ENCODE data around the gene SLC41A1.

Gene SLC41A1

GRCh38 chr1:205791568-205792180 lies 21.3 kb downstream of the SLC41A1 start:
- H3K4me3 ChIP-seq (ENCODE audit: low read depth, low read length), result no peak overlapping the region
- no peaks in the 10 kb centered on the region for H3K79me2 ChIP-seq (ENCODE audit: control insufficient read depth, insufficient read depth, low read length, unreplicated experiment)
- H3K4me1 ChIP-seq (ENCODE audit: control insufficient read depth, insufficient read depth, low read length, unreplicated experiment), result no peaks in the 10 kb centered on the region
- H3K36me3 ChIP-seq (ENCODE audit: insufficient read depth, low read length), result no peaks in the 10 kb centered on the region; the same call in 1 of the 2 replicates
- no peaks in the 10 kb centered on the region for H3K27me3 ChIP-seq (ENCODE audit: insufficient read depth, low read length)
- H3K27ac ChIP-seq (ENCODE audit: low read depth, low read length), result no peak overlapping the region
- H2AFZ ChIP-seq (ENCODE audit: low read length, unreplicated experiment), result no peak overlapping the region

- Histone ChIP-seq H3K36me3 (ENCODE audit: insufficient read depth, low read length) (no peaks in the 10 kb centered on the region; the same call in 1 of the 2 replicates), H3K79me2 (ENCODE audit: control insufficient read depth, insufficient read depth, low read length, unreplicated experiment) (no peaks in the 10 kb centered on the region), H3K4me3 (ENCODE audit: low read depth, low read length) (no peak overlapping the region), H2AFZ (ENCODE audit: low read length, unreplicated experiment) (no peak overlapping the region), H3K4me1 (ENCODE audit: control insufficient read depth, insufficient read depth, low read length, unreplicated experiment) (peaks cover 5% of the 10 kb centered on the region), H3K27me3 (ENCODE audit: insufficient read depth, low read length) (no peaks in the 10 kb centered on the region), H3K27ac (ENCODE audit: low read depth, low read length) (no peak overlapping the region)
These were observed 25.6 kb downstream of the SLC41A1 start for GRCh38 chr1:205787287-205787916.

- Histone ChIP-seq H3K36me3 (ENCODE audit: insufficient read depth, low read length) (no peaks in the 10 kb centered on the region; the same call in 1 of the 2 replicates), H3K4me3 (ENCODE audit: low read depth, low read length) (no peak overlapping the region), H3K79me2 (ENCODE audit: control insufficient read depth, insufficient read depth, low read length, unreplicated experiment) (no peaks in the 10 kb centered on the region), H3K4me1 (ENCODE audit: control insufficient read depth, insufficient read depth, low read length, unreplicated experiment) (peaks cover 5% of the 10 kb centered on the region), H3K27me3 (ENCODE audit: insufficient read depth, low read length) (no peaks in the 10 kb centered on the region), H2AFZ (ENCODE audit: low read length, unreplicated experiment) (no peak overlapping the region), H3K27ac (ENCODE audit: low read depth, low read length) (no peak overlapping the region)
These were observed 26.4 kb downstream of the SLC41A1 start for GRCh38 chr1:205786601-205787000.

- no peak overlapping the region for H2AFZ ChIP-seq (ENCODE audit: low read length, unreplicated experiment)
- H3K4me3 ChIP-seq (ENCODE audit: low read depth, low read length), result no peak overlapping the region
- no peaks in the 10 kb centered on the region for H3K79me2 ChIP-seq (ENCODE audit: control insufficient read depth, insufficient read depth, low read length, unreplicated experiment)
- H3K27me3 ChIP-seq (ENCODE audit: insufficient read depth, low read length), result no peaks in the 10 kb centered on the region
- H3K4me1 ChIP-seq (ENCODE audit: control insufficient read depth, insufficient read depth, low read length, unreplicated experiment), result peaks cover 5% of the 10 kb centered on the region
- H3K36me3 ChIP-seq (ENCODE audit: insufficient read depth, low read length), result no peaks in the 10 kb centered on the region; the same call in 1 of the 2 replicates
- no peak overlapping the region for H3K27ac ChIP-seq (ENCODE audit: low read depth, low read length)
These were observed 27.6 kb downstream of the SLC41A1 start for GRCh38 chr1:205785446-205785845.

- Histone ChIP-seq H3K27ac (ENCODE audit: low read depth, low read length) (no peak overlapping the region), H3K4me1 (ENCODE audit: control insufficient read depth, insufficient read depth, low read length, unreplicated experiment) (peaks cover 5% of the 10 kb centered on the region), H3K79me2 (ENCODE audit: control insufficient read depth, insufficient read depth, low read length, unreplicated experiment) (no peaks in the 10 kb centered on the region), H3K27me3 (ENCODE audit: insufficient read depth, low read length) (no peaks in the 10 kb centered on the region), H3K4me3 (ENCODE audit: low read depth, low read length) (no peak overlapping the region), H3K36me3 (ENCODE audit: insufficient read depth, low read length) (no peaks in the 10 kb centered on the region), H2AFZ (ENCODE audit: low read length, unreplicated experiment) (no peak overlapping the region)
These were observed 29.1 kb downstream of the SLC41A1 start for GRCh38 chr1:205783904-205784303.

GRCh38 chr1:205783433-205783795 lies 29.6 kb downstream of the SLC41A1 start:
- Histone ChIP-seq H3K79me2 (ENCODE audit: control insufficient read depth, insufficient read depth, low read length, unreplicated experiment) (no peaks in the 10 kb centered on the region), H3K36me3 (ENCODE audit: insufficient read depth, low read length) (no peaks in the 10 kb centered on the region), H3K4me1 (ENCODE audit: control insufficient read depth, insufficient read depth, low read length, unreplicated experiment) (peaks cover 5% of the 10 kb centered on the region), H3K27ac (ENCODE audit: low read depth, low read length) (no peak overlapping the region), H3K4me3 (ENCODE audit: low read depth, low read length) (no peak overlapping the region), H2AFZ (ENCODE audit: low read length, unreplicated experiment) (no peak overlapping the region), H3K27me3 (ENCODE audit: insufficient read depth, low read length) (no peaks in the 10 kb centered on the region)

- Histone ChIP-seq H2AFZ (ENCODE audit: low read length, unreplicated experiment) (no peak overlapping the region), H3K36me3 (ENCODE audit: insufficient read depth, low read length) (no peaks in the 10 kb centered on the region), H3K27me3 (ENCODE audit: insufficient read depth, low read length) (no peaks in the 10 kb centered on the region), H3K4me3 (ENCODE audit: low read depth, low read length) (no peak overlapping the region), H3K79me2 (ENCODE audit: control insufficient read depth, insufficient read depth, low read length, unreplicated experiment) (no peaks in the 10 kb centered on the region), H3K4me1 (ENCODE audit: control insufficient read depth, insufficient read depth, low read length, unreplicated experiment) (peaks cover 5% of the 10 kb centered on the region), H3K27ac (ENCODE audit: low read depth, low read length) (no peak overlapping the region)
These were observed 30.2 kb downstream of the SLC41A1 start for GRCh38 chr1:205782627-205783432.

- no peak overlapping the region for H3K27ac ChIP-seq (ENCODE audit: low read depth, low read length)
- peaks cover 12% of the 10 kb centered on the region for H3K4me1 ChIP-seq (ENCODE audit: control insufficient read depth, insufficient read depth, low read length, unreplicated experiment)
- H2AFZ ChIP-seq (ENCODE audit: low read length, unreplicated experiment), result no peak overlapping the region
- H3K4me3 ChIP-seq (ENCODE audit: low read depth, low read length), result no peak overlapping the region
- no peaks in the 10 kb centered on the region for H3K27me3 ChIP-seq (ENCODE audit: insufficient read depth, low read length)
- no peaks in the 10 kb centered on the region for H3K36me3 ChIP-seq (ENCODE audit: insufficient read depth, low read length)
- no peaks in the 10 kb centered on the region for H3K79me2 ChIP-seq (ENCODE audit: control insufficient read depth, insufficient read depth, low read length, unreplicated experiment)
These were observed 32.7 kb downstream of the SLC41A1 start for GRCh38 chr1:205780335-205780734.

- H3K27me3 ChIP-seq (ENCODE audit: insufficient read depth, low read length), result no peaks in the 10 kb centered on the region
- H3K79me2 ChIP-seq (ENCODE audit: control insufficient read depth, insufficient read depth, low read length, unreplicated experiment), result peaks cover 6% of the 10 kb centered on the region
- peaks cover 14% of the 10 kb centered on the region for H3K4me1 ChIP-seq (ENCODE audit: control insufficient read depth, insufficient read depth, low read length, unreplicated experiment)
- H3K27ac ChIP-seq (ENCODE audit: low read depth, low read length), result no peak overlapping the region
- H2AFZ ChIP-seq (ENCODE audit: low read length, unreplicated experiment), result no peak overlapping the region
- H3K36me3 ChIP-seq (ENCODE audit: insufficient read depth, low read length), result no peaks in the 10 kb centered on the region
- H3K4me3 ChIP-seq (ENCODE audit: low read depth, low read length), result no peak overlapping the region
These were observed 35.0 kb downstream of the SLC41A1 start for GRCh38 chr1:205777994-205778393.

- Histone ChIP-seq H3K27me3 (ENCODE audit: insufficient read depth, low read length) (no peaks in the 10 kb centered on the region), H3K79me2 (ENCODE audit: control insufficient read depth, insufficient read depth, low read length, unreplicated experiment) (peaks cover 6% of the 10 kb centered on the region), H3K27ac (ENCODE audit: low read depth, low read length) (peak overlapping the region; percentile 78), H3K36me3 (ENCODE audit: insufficient read depth, low read length) (0 out of 2 replicates have a peak, but pooled peaks cover under 1% of the 10 kb centered on the region), H3K4me3 (ENCODE audit: low read depth, low read length) (peak overlapping the region; percentile 78), H3K4me1 (ENCODE audit: control insufficient read depth, insufficient read depth, low read length, unreplicated experiment) (peaks cover 14% of the 10 kb centered on the region), H2AFZ (ENCODE audit: low read length, unreplicated experiment) (peak overlapping the region; percentile 62)
These were observed 37.3 kb downstream of the SLC41A1 start for GRCh38 chr1:205775717-205776056.

Data from ACC112 (cell line).